HepG2 (cell line): Measurements from ENCODE around the gene KRT77.

Experiments
- REST ChIP-seq, 2 experiments: IDR thresholded peaks; 2 replicates each; pipeline ENCODE4 v1.6.1; 2011 to 2012; ENCODE audit warnings: low read length in 2 of 2, borderline replicate concordance in 1 of 2, low read depth in 1 of 2, mild to moderate bottlenecking in 1 of 2, moderate library complexity in 1 of 2
- ZFP37 ChIP-seq: sonication (generic); formaldehyde crosslinking; IDR thresholded peaks from 2 replicates; pipeline ENCODE4 v1.4.0; 2020; ENCODE audit warnings: missing genetic modification reagents, borderline replicate concordance

GRCh38 chr12:52726451-52726850 lies 23.1 kb upstream of the KRT77 start:
- TF ChIP-seq ZFP37 (CRISPR knock-in tag) (no peak), REST (IDR thresholded peaks at IDR 0.05; ENCODE audit: borderline replicate concordance in 1 of 2, low read depth in 1 of 2, low read length in 2 of 2) (no peak)
